Astrocyte (in vitro differentiated cells and primary cell): ENCODE results near the gene WNK4. TPM values are rescaled to one million over a fixed set of nuclear protein-coding genes. Genes with fewer than 3 reads are reported as not detected.

Experiments
- DNase-seq: peaks from one replicate; pipeline ENCODE4 v3.0.0-alpha.2; 2010; ENCODE audit warnings: low read depth
- FAIRE-seq: peaks from 2 replicates; lab custom pipeline; 2011; peaks lifted over from hg19 to GRCh38; lab: Jason Lieb, UNC
- H2AFZ ChIP-seq: 2 replicates; pipeline ENCODE4 v1.6.0; 2012; ENCODE audit warnings: low read depth, low read length, inconsistent platforms
- H3K27ac ChIP-seq: 2 replicates; pipeline ENCODE4 v1.5.1; 2011; ENCODE audit warnings: low read depth, low read length, inconsistent platforms
- H3K27me3 ChIP-seq: 2 replicates; pipeline ENCODE4 v1.6.0; 2011; ENCODE audit warnings: low read length, inconsistent platforms; ENCODE audit not compliant: insufficient read depth
- H3K36me3 ChIP-seq: 2 replicates; pipeline ENCODE4 v1.5.1; 2011; ENCODE audit warnings: low read length, inconsistent platforms; ENCODE audit not compliant: insufficient read depth
- H3K4me1 ChIP-seq: 2 replicates; pipeline ENCODE4 v1.5.1; 2011; ENCODE audit warnings: low read length, inconsistent platforms; ENCODE audit not compliant: insufficient read depth
- H3K4me2 ChIP-seq: 2 replicates; pipeline ENCODE4 v1.6.0; 2012; ENCODE audit warnings: low read length, inconsistent platforms
- H3K4me3 ChIP-seq: 2 replicates; pipeline ENCODE4 v1.5.1; 2011; ENCODE audit warnings: low read depth, mild to moderate bottlenecking, low read length, inconsistent platforms; ENCODE audit not compliant: insufficient read depth
- H3K79me2 ChIP-seq: 2 replicates; pipeline ENCODE4 v1.6.0; 2012; ENCODE audit warnings: mild to moderate bottlenecking, low read length, inconsistent platforms; ENCODE audit not compliant: insufficient read depth
- H3K9ac ChIP-seq: 2 replicates; pipeline ENCODE4 v1.6.0; 2012; ENCODE audit warnings: mild to moderate bottlenecking, low read length, inconsistent platforms
- H3K9me3 ChIP-seq: 2 replicates; pipeline ENCODE4 v1.5.1; 2012; ENCODE audit warnings: low read depth, mild to moderate bottlenecking, low read length, inconsistent platforms; ENCODE audit not compliant: insufficient read depth
- H4K20me1 ChIP-seq: 2 replicates; pipeline ENCODE4 v1.6.0; 2012; ENCODE audit warnings: low read length, inconsistent platforms; ENCODE audit not compliant: insufficient read depth
- H3K27ac Mint-ChIP-seq: one replicate; pipeline ENCODE4 v1.8.0; 2021; ENCODE audit warnings: mild to moderate bottlenecking, mixed read lengths; ENCODE audit not compliant: unreplicated experiment
- H3K27me3 Mint-ChIP-seq: one replicate; pipeline ENCODE4 v1.8.0; 2021; ENCODE audit warnings: low read depth, mixed read lengths; ENCODE audit not compliant: unreplicated experiment
- H3K36me3 Mint-ChIP-seq: one replicate; pipeline ENCODE4 v1.8.0; 2021; ENCODE audit warnings: low read depth, mixed read lengths; ENCODE audit not compliant: unreplicated experiment
- H3K4me1 Mint-ChIP-seq: one replicate; pipeline ENCODE4 v1.8.0; 2021; ENCODE audit warnings: low read depth, mixed read lengths; ENCODE audit not compliant: unreplicated experiment
- H3K4me3 Mint-ChIP-seq: one replicate; pipeline ENCODE4 v1.8.0; 2021; ENCODE audit warnings: mild to moderate bottlenecking, moderate library complexity, mixed read lengths; ENCODE audit not compliant: unreplicated experiment
- H3K9me3 Mint-ChIP-seq: one replicate; pipeline ENCODE4 v1.8.0; 2021; ENCODE audit warnings: mild to moderate bottlenecking, mixed read lengths; ENCODE audit not compliant: unreplicated experiment
- EZH2 ChIP-seq: IDR thresholded peaks from 2 replicates; pipeline ENCODE4 v1.6.1; 2012; ENCODE audit warnings: mild to moderate bottlenecking, low read length, inconsistent platforms; ENCODE audit not compliant: insufficient read depth
- total RNA-seq: library from RNA; stranded (reverse); gene quantifications from 2 replicates; pipeline ENCODE4 v1.2.1, GENCODE V29; 2021
- TF ChIP-seq, protein P1 (sequence below): IDR thresholded peaks from 2 replicates; pipeline ENCODE4 v1.5.1; 2011; ENCODE audit warnings: low read depth, mild to moderate bottlenecking, inconsistent platforms, low read length, moderate library complexity; ENCODE audit not compliant: insufficient read depth

WNK4 gene
- total RNA-seq, 1 donor from 2014 or later: 34.8 TPM

DNA sequence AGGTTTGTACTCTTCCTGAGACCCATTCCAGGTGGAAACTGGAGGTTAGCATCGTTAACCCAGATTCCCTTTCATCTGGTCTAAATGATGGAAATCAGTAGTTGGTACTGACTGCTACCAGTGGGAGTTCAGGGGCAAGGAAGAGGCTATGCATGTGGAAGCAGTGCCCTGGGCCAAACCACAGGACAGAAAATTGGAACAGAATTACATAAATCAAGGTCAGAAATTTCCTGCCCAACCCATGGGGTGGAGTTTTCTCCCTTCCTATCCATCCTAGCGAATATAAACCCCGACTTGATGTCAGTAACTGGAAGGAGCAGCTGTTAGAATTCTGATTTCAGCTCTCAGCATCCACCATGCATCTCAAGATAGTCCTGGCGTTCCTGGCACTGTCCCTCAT lies 63.9 kb downstream of the WNK4 start, which contains the start of gene AOC2:
TSS of gene AOC2 (plus strand) at position 310 of the 400 bp plus-strand sequence. CDS start at position 357, 47 bp downstream.
- Mint-ChIP-seq H3K27ac (no peak within 1 kb of the TSS), H3K4me3 (no peak within 1 kb of the TSS), H3K4me1 (peaks cover 5% of the 10 kb centered on the region), H3K36me3 (peaks cover 9% of the 10 kb centered on the region), H3K9me3 (no peaks in the 10 kb centered on the region), H3K27me3 (no peaks in the 10 kb centered on the region)
- Histone ChIP-seq H3K4me1 (peaks cover 4% of the 10 kb centered on the region), H4K20me1 (peaks cover 56% of the 10 kb centered on the region), H3K4me2 (no peak within 1 kb of the TSS), H3K27me3 (peaks cover under 1% of the 10 kb centered on the region), H3K27ac (no peak within 1 kb of the TSS), H3K9me3 (no peaks in the 10 kb centered on the region), H3K36me3 (peaks cover 42% of the 10 kb centered on the region), H3K9ac (no peak within 1 kb of the TSS), H3K4me3 (no peak within 1 kb of the TSS), H2AFZ (no peak within 1 kb of the TSS), H3K79me2 (no peaks in the 10 kb centered on the region)
- no peak for DNase-seq
- TF ChIP-seq, protein P1, sequence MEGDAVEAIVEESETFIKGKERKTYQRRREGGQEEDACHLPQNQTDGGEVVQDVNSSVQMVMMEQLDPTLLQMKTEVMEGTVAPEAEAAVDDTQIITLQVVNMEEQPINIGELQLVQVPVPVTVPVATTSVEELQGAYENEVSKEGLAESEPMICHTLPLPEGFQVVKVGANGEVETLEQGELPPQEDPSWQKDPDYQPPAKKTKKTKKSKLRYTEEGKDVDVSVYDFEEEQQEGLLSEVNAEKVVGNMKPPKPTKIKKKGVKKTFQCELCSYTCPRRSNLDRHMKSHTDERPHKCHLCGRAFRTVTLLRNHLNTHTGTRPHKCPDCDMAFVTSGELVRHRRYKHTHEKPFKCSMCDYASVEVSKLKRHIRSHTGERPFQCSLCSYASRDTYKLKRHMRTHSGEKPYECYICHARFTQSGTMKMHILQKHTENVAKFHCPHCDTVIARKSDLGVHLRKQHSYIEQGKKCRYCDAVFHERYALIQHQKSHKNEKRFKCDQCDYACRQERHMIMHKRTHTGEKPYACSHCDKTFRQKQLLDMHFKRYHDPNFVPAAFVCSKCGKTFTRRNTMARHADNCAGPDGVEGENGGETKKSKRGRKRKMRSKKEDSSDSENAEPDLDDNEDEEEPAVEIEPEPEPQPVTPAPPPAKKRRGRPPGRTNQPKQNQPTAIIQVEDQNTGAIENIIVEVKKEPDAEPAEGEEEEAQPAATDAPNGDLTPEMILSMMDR: no peak
- no peak for TF ChIP-seq EZH2
- no peak for FAIRE-seq

DNA sequence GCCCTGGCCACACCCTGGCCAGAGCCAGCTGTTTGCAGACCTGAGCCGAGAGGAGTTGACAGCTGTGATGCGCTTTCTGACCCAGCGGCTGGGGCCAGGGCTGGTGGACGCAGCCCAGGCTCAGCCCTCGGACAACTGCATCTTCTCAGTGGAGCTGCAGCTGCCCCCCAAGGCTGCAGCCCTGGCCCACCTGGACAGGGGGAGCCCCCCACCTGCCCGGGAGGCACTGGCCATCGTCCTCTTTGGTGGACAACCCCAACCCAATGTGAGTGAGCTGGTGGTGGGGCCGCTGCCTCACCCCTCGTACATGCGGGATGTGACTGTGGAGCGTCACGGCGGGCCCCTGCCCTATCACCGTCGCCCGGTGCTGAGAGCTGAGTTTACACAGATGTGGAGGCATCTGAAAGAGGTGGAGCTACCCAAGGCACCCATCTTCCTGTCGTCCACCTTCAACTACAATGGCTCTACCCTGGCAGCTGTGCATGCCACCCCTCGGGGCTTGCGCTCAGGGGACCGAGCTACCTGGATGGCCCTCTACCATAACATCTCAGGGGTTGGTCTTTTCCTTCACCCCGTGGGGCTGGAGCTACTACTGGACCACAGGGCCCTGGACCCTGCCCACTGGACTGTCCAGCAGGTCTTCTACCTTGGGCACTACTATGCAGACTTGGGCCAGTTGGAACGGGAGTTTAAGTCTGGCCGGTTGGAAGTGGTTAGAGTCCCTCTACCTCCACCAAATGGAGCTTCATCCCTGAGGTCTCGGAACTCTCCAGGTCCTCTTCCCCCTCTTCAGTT lies 64.5 kb downstream of the WNK4 start:
- TF ChIP-seq, protein P1: no peak
- TF ChIP-seq EZH2: no peak
- Histone ChIP-seq H3K27ac (no peak overlapping the region), H3K79me2 (no peaks in the 10 kb centered on the region), H3K4me3 (no peak overlapping the region), H3K9ac (no peak overlapping the region), H4K20me1 (peaks cover 55% of the 10 kb centered on the region), H3K4me1 (peaks cover 4% of the 10 kb centered on the region), H3K4me2 (no peak overlapping the region), H2AFZ (no peak overlapping the region), H3K27me3 (peaks cover 5% of the 10 kb centered on the region), H3K36me3 (peaks cover 39% of the 10 kb centered on the region), H3K9me3 (no peaks in the 10 kb centered on the region)
- no peak for FAIRE-seq
- H3K27me3 Mint-ChIP-seq: no peaks in the 10 kb centered on the region
- H3K27ac Mint-ChIP-seq: no peak overlapping the region
- DNase-seq: no peak
- no peak overlapping the region for H3K4me3 Mint-ChIP-seq
- H3K36me3 Mint-ChIP-seq: peaks cover 6% of the 10 kb centered on the region
- H3K9me3 Mint-ChIP-seq: no peaks in the 10 kb centered on the region
- H3K4me1 Mint-ChIP-seq: peaks cover 5% of the 10 kb centered on the region

DNA sequence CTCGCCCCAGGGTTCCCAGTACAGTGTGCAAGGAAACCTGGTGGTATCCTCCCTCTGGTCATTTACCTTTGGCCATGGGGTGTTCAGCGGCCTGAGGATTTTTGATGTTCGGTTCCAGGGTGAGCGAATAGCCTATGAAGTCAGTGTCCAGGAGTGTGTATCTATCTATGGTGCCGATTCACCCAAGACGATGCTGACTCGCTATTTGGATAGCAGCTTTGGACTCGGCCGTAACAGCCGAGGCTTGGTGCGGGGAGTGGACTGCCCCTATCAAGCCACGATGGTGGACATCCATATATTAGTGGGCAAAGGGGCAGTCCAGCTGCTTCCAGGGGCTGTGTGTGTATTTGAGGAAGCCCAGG lies 65.1 kb downstream of the WNK4 start:
- Mint-ChIP-seq H3K4me3 (no peak overlapping the region), H3K27me3 (no peaks in the 10 kb centered on the region), H3K4me1 (peaks cover 5% of the 10 kb centered on the region), H3K9me3 (no peaks in the 10 kb centered on the region), H3K36me3 (peaks cover 6% of the 10 kb centered on the region), H3K27ac (no peak overlapping the region)
- peaks cover 5% of the 10 kb centered on the region for H3K27me3 ChIP-seq
- no peak for TF ChIP-seq EZH2
- TF ChIP-seq, protein P1: no peak
- H3K4me3 ChIP-seq: no peak overlapping the region
- H3K79me2 ChIP-seq: no peaks in the 10 kb centered on the region
- no peak overlapping the region for H3K9ac ChIP-seq
- no peak overlapping the region for H3K27ac ChIP-seq
- no peak overlapping the region for H2AFZ ChIP-seq
- FAIRE-seq (no peak), DNase-seq (no peak)
- H4K20me1 ChIP-seq: peaks cover 55% of the 10 kb centered on the region
- H3K9me3 ChIP-seq: no peaks in the 10 kb centered on the region
- no peak overlapping the region for H3K4me2 ChIP-seq
- H3K4me1 ChIP-seq: peaks cover 4% of the 10 kb centered on the region
- peaks cover 37% of the 10 kb centered on the region for H3K36me3 ChIP-seq
